B cell (primary cell): ENCODE measurements around the gene WDR62. TPM values are rescaled to one million over a fixed set of nuclear protein-coding genes. Genes with fewer than 3 reads are reported as not detected.

Experiments used
- ATAC-seq: fragments of 200-7000 bp; cut with Tn5 transposase; one replicate; pipeline ENCODE4 v1.10.0; 2021; ENCODE audit warnings: low read depth, mild to moderate bottlenecking, moderate number of reproducible peaks, moderate library complexity
- CTCF ChIA-PET: fragments of 350-600 bp; sonication (Branson Sonifier 250); formaldehyde crosslinking; loops from one replicate; lab custom pipeline; 2021; ENCODE audit warnings: antibody characterized with exemption, inconsistent platforms; lab: Charles Lee
- POLR2A ChIA-PET: fragments of 350-600 bp; sonication (Branson Sonifier 250); formaldehyde crosslinking; loops from one replicate; lab custom pipeline; 2021; ENCODE audit warnings: antibody characterized with exemption; lab: Charles Lee
- DNase-seq: peaks from one replicate; pipeline ENCODE4 v3.0.0; 2013
- H2AFZ ChIP-seq: 2 replicates; pipeline ENCODE4 v1.6.1; 2012; ENCODE audit warnings: mild to moderate bottlenecking, low read depth, low read length; ENCODE audit not compliant: insufficient read depth, poor library complexity, severe bottlenecking
- H3K27ac ChIP-seq, 2 donors: 1 replicate in 1 of 2; 2 replicates in 1 of 2; pipeline ENCODE4 v1.5.1; 2012 to 2013; ENCODE audit warnings: low read length in 2 of 2, mild to moderate bottlenecking in 2 of 2, moderate library complexity in 1 of 2
- H3K27me3 ChIP-seq, 4 experiments: fragments of 200-600 bp in 1 of 4; sonication (generic) in 1 of 4; replicated peaks in 1 of 4; 1 replicate in 2 of 4; 2 replicates in 2 of 4; pipeline versions ENCODE4 v1.6.1 to v1.7.0; 2013 to 2016; ENCODE audit warnings: low read length in 3 of 4, mild to moderate bottlenecking in 2 of 4, mixed read lengths in 1 of 4, moderate library complexity in 1 of 4; ENCODE audit not compliant: insufficient read depth in 4 of 4, control insufficient read depth in 3 of 4; ENCODE audit errors: control extremely low read depth in 1 of 4
- H3K36me3 ChIP-seq, 2 experiments: replicated peaks in 1 of 2; 1 replicate in 1 of 2; 2 replicates in 1 of 2; pipeline versions ENCODE4 v1.6.1 to v1.7.1; 2013; ENCODE audit warnings: low read length in 1 of 2; ENCODE audit not compliant: insufficient read depth in 2 of 2, control insufficient read depth in 1 of 2; ENCODE audit errors: control extremely low read depth in 1 of 2, extremely low read depth in 1 of 2
- H3K4me1 ChIP-seq, 2 donors: fragments of 200-600 bp in 1 of 2; sonication (generic) in 1 of 2; 1 replicate in 1 of 2; 2 replicates in 1 of 2; pipeline versions ENCODE4 v1.5.1 to v1.6.1; 2013 to 2017; ENCODE audit warnings: low read length in 2 of 2; ENCODE audit not compliant: control insufficient read depth in 2 of 2, insufficient read depth in 2 of 2
- H3K4me2 ChIP-seq: replicated peaks from 2 replicates; pipeline ENCODE3; 2012; ENCODE audit warnings: mild to moderate bottlenecking, low read depth, low read length; ENCODE audit not compliant: poor library complexity, severe bottlenecking
- H3K4me3 ChIP-seq, 5 experiments: fragments of 200-600 bp in 1 of 5; sonication (generic) in 1 of 5; 1 replicate in 3 of 5; 2 replicates in 2 of 5; pipeline versions ENCODE4 v1.5.1 to v1.7.0; 2011 to 2016; ENCODE audit warnings: low read length in 4 of 5, mild to moderate bottlenecking in 4 of 5, low read depth in 2 of 5, control low read depth in 1 of 5, moderate library complexity in 1 of 5; ENCODE audit not compliant: insufficient read depth in 1 of 5; ENCODE audit errors: control extremely low read depth in 1 of 5, extremely low read depth in 1 of 5
- H3K79me2 ChIP-seq: fragments of 200-600 bp; sonication (generic); one replicate; pipeline ENCODE4 v1.6.0; 2016; ENCODE audit warnings: low read length; ENCODE audit not compliant: control insufficient read depth, insufficient read depth
- H3K9ac ChIP-seq: fragments of 200-600 bp; sonication (generic); 2 replicates; pipeline ENCODE4 v1.6.1; 2017; ENCODE audit warnings: mild to moderate bottlenecking, low read length, moderate library complexity
- H3K9me3 ChIP-seq, 3 donors: one replicate each; pipeline versions ENCODE4 v1.6.1 to v1.7.1; 2013; ENCODE audit warnings: low read length in 2 of 3; ENCODE audit not compliant: control insufficient read depth in 2 of 3, insufficient read depth in 1 of 3; ENCODE audit errors: control extremely low read depth in 1 of 3
- H4K20me1 ChIP-seq: 2 replicates; pipeline ENCODE4 v1.6.0; 2012; ENCODE audit warnings: mild to moderate bottlenecking, low read length; ENCODE audit not compliant: insufficient read depth, control insufficient read depth, poor library complexity, severe bottlenecking
- H3K27ac Mint-ChIP-seq: one replicate; pipeline ENCODE4 v1.8.0; 2021; ENCODE audit warnings: mixed read lengths
- H3K27me3 Mint-ChIP-seq: one replicate; pipeline ENCODE4 v1.8.0; 2021; ENCODE audit warnings: mixed read lengths
- H3K4me1 Mint-ChIP-seq: one replicate; pipeline ENCODE4 v1.8.0; 2021; ENCODE audit warnings: mixed read lengths
- H3K4me3 Mint-ChIP-seq: one replicate; pipeline ENCODE4 v1.8.0; 2021; ENCODE audit warnings: mixed read lengths
- H3K9me3 Mint-ChIP-seq: one replicate; pipeline ENCODE4 v1.8.0; 2022; ENCODE audit warnings: mixed read lengths; ENCODE audit not compliant: insufficient read depth
- EZH2 ChIP-seq: IDR thresholded peaks from 2 replicates; pipeline ENCODE4 v1.6.1; 2012; ENCODE audit warnings: borderline replicate concordance, low read depth, mild to moderate bottlenecking, moderate library complexity, low read length; ENCODE audit not compliant: insufficient read depth, poor library complexity, severe bottlenecking
- whole genome bisulfite sequencing: methylation state at CpG from one replicate; pipeline ENCODE4 v1.1.5; 2013; ENCODE audit warnings: missing lambda C conversion rate; ENCODE audit not compliant: insufficient coverage; 5-methylcytosine and 5-hydroxymethylcytosine counted together
- intact Hi-C: fragments of 100-400 bp; cut with micrococcal nuclease; formaldehyde crosslinking; loops from one replicate; pipeline ENCODE4 v1.10.0; 2022
- polyA minus RNA-seq: library from RNA; depleted of rRNA, polyadenylated mRNA; stranded (reverse); fragments of >200 nt; gene quantifications from 2 replicates; pipeline ENCODE4 v1.2.3, GENCODE V29; 2012
- polyA plus RNA-seq: library from polyadenylated mRNA; depleted of rRNA; stranded (reverse); fragments of >200 nt; gene quantifications from 2 replicates; pipeline ENCODE4 v1.2.3, GENCODE V29; 2012
- total RNA-seq, 2 donors: library from RNA; stranded (reverse); fragments of 120-200 nt in 1 of 2; gene quantifications; 1 replicate in 1 of 2; 2 replicates in 1 of 2; pipeline versions ENCODE4 v1.2.3 to v1.2.4, GENCODE V29; 2013 to 2022
- TF ChIP-seq, protein P1 (sequence below): fragments of 200-600 bp; IDR thresholded peaks from one replicate; pipeline ENCODE4 v1.8.0; 2022; ENCODE audit warnings: antibody characterized with exemption, mild to moderate bottlenecking

The WDR62 gene
- 1.9 and 3.0 TPM in 2 replicates for total RNA-seq
- total RNA-seq (2013) = 0.56 TPM
- polyA plus RNA-seq = 1.8 and 1.9 TPM in 2 replicates
- polyA minus RNA-seq = 1.5 and 5.2 TPM in 2 replicates

DNA sequence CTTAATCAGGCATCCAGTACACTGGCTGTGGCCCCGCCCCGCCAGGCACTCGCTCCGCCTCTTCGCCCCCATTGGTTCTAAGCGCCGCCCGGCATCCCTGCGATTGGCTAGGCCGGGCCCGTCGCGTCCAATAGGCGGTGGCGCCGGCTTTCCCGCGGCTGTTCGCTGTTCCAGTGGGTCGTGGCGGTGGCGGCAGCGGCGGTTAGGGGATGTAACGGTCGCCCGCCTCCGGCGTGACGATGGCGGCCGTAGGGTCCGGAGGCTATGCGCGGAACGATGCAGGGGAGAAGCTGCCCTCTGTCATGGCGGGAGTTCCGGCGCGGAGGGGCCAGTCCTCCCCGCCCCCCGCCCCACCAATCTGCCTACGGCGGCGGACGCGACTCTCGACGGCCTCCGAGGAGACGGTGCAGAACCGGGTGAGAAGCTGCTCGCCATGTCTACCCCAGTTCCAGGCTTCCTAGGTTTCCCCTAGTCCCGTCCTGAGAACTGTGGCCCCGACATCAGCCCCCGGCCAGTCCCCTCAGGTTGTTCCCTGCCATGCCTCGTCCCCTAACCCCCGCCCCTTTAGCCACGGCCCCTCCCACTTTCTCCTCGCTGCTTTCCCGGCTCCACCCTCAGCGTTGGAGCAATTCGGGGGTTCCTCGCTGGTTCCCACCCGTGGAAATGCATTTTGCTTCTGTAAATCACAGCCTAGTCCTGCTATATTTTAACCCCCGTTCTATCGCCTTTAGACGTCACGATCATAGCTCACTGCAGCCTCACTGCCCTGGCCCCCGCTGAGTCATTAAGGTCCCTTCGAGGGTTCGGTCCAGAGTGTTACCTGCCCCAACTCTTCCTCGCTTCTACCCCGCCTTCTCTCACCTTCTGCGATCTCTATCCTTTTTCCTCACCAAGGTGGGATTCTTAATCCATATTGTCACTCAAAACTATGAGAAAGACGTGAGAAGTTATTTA, at the start of gene WDR62:
Gene WDR62, plus strand, starts transcription at position 165 of the 954 bp plus-strand sequence. Its CDS starts 75 bp downstream, at position 240.
- DNase-seq (no peak), ATAC-seq (peak; percentile 73)
- peak within 1 kb of the TSS; percentile 86 to 98 for H3K27ac ChIP-seq
- no peaks in the 10 kb centered on the region for H3K9me3 ChIP-seq
- peak within 1 kb of the TSS; percentile 80 for H3K9ac ChIP-seq
- H3K4me3 ChIP-seq = peak within 1 kb of the TSS; percentile 63 to 90 (median 65)
- CTCF ChIA-PET = interaction anchor here (0.6 to 1.4 kb wide), 3 partner anchors 49 to 73 kb away, joined by 3 to 5 read pairs (median 4); partner anchors contain the start of gene POLR2I
- Mint-ChIP-seq H3K9me3 (no peaks in the 10 kb centered on the region), H3K4me3 (peak within 1 kb of the TSS; percentile 98), H3K27me3 (no peaks in the 10 kb centered on the region), H3K27ac (peak within 1 kb of the TSS; percentile 94), H3K4me1 (peaks cover 18% of the 10 kb centered on the region)
- POLR2A ChIA-PET = interaction anchor here (0.5 to 3.1 kb wide), 7 partner anchors 21 to 313 kb away, joined by 3 to 22 read pairs (median 4); partner anchors contain the start of genes ALKBH6, CAPNS1, IGFLR1 and POLR2I
- no peaks in the 10 kb centered on the region for H3K36me3 ChIP-seq
- no peaks in the 10 kb centered on the region for H3K27me3 ChIP-seq
- H2AFZ ChIP-seq = peak within 1 kb of the TSS; percentile 95
- H3K4me1 ChIP-seq = peaks cover 9 to 18% of the 10 kb centered on the region in 2 donors
- TF ChIP-seq EZH2 = no peak
- TF ChIP-seq, protein P1, sequence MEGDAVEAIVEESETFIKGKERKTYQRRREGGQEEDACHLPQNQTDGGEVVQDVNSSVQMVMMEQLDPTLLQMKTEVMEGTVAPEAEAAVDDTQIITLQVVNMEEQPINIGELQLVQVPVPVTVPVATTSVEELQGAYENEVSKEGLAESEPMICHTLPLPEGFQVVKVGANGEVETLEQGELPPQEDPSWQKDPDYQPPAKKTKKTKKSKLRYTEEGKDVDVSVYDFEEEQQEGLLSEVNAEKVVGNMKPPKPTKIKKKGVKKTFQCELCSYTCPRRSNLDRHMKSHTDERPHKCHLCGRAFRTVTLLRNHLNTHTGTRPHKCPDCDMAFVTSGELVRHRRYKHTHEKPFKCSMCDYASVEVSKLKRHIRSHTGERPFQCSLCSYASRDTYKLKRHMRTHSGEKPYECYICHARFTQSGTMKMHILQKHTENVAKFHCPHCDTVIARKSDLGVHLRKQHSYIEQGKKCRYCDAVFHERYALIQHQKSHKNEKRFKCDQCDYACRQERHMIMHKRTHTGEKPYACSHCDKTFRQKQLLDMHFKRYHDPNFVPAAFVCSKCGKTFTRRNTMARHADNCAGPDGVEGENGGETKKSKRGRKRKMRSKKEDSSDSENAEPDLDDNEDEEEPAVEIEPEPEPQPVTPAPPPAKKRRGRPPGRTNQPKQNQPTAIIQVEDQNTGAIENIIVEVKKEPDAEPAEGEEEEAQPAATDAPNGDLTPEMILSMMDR = peak; percentile 27
- intact Hi-C loops = loop anchor here (1.0 to 10.0 kb wide), 11 partner anchors 41 to 443 kb away; partner anchors contain the start of genes ALKBH6, HAUS5, LIN37 and SDHAF1
- under 1% methylated on average over 75 of the region's 76 CpGs for WGBS
- peaks cover 18% of the 10 kb centered on the region for H3K79me2 ChIP-seq
- H4K20me1 ChIP-seq = no peaks in the 10 kb centered on the region
- H3K4me2 ChIP-seq = peak within 1 kb of the TSS; percentile 91
